Parathyroid adenoma (tissue), 2 donors: ENCODE measurements around the gene ELANE.

Experiments used
- H2AFZ ChIP-seq: fragments of 300-600 bp; sonication (generic); one replicate; pipeline ENCODE4 v1.7.0; 2017; ENCODE audit warnings: antibody characterized with exemption, mild to moderate bottlenecking
- H3K27ac ChIP-seq: fragments of 300-600 bp; sonication (generic); one replicate; pipeline ENCODE4 v1.7.0; 2017
- H3K27me3 ChIP-seq: fragments of 300-600 bp; sonication (generic); one replicate; pipeline ENCODE4 v1.7.0; 2017; ENCODE audit warnings: low read length; ENCODE audit not compliant: control insufficient read depth, insufficient read depth
- H3K36me3 ChIP-seq: fragments of 300-600 bp; sonication (generic); one replicate; pipeline ENCODE4 v1.7.0; 2017; ENCODE audit warnings: low read length; ENCODE audit not compliant: control insufficient read depth, insufficient read depth
- H3K4me1 ChIP-seq: fragments of 300-600 bp; sonication (generic); one replicate; pipeline ENCODE4 v1.7.0; 2017; ENCODE audit warnings: control low read depth
- H3K4me2 ChIP-seq: fragments of 300-600 bp; sonication (generic); one replicate; pipeline ENCODE4 v1.7.0; 2017; ENCODE audit warnings: low read length
- H3K4me3 ChIP-seq: fragments of 300-600 bp; sonication (generic); one replicate; pipeline ENCODE4 v1.7.0; 2017; ENCODE audit warnings: low read depth, low read length
- H3K79me2 ChIP-seq: fragments of 300-600 bp; sonication (generic); one replicate; pipeline ENCODE4 v1.7.0; 2017; ENCODE audit warnings: control low read depth
- H3K9ac ChIP-seq: fragments of 300-600 bp; sonication (generic); one replicate; pipeline ENCODE4 v1.7.0; 2017; ENCODE audit warnings: mild to moderate bottlenecking
- H3K9me3 ChIP-seq: fragments of 300-600 bp; sonication (generic); one replicate; pipeline ENCODE4 v1.7.0; 2017; ENCODE audit warnings: low read length; ENCODE audit not compliant: control insufficient read depth
- TF ChIP-seq, protein P1 (sequence below): fragments of 300-600 bp; sonication (generic); IDR thresholded peaks from one replicate; pipeline ENCODE4 v1.7.0; 2017; ENCODE audit warnings: antibody characterized with exemption, mild to moderate bottlenecking
- donor health status: primary hyperparathyroidism.

Gene ELANE

DNA sequence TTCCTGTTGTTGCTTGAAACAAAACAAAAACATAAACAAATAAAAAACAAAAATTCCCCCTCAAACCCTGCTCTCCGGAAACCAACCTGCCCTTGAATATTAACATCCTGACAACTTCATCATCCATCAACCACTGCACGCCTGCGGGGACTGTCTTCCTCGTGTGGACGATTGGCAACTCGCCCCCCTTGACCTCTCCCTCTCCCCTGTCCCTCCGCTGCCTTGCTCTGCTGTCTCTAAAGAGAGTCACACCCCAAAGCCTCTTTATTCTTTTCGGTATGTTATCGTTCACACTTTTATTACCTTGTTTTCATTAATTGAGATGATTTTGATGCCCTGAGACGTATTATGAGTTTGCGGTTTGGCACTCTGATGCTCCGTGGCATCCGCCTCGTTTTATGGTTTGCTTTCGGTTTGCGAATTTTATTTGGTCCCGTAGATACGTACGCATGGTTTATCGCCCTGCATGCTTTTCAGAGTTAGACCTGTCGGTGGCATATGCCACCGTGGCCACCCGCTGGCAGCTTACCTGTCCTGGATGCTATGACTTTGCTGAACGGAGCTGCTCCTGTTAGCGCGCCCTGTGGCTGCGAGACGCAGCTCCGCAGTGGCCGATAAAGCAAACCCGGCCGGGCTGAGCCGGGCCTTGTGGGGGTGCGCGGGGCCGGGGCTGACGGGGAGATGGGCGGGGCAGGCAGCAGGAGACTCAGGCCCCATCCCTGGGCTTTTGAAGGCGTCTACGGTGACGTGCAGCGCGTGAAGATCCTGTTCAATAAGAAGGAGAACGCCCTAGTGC lies 44.3 kb upstream of the ELANE start:
- H3K9me3 ChIP-seq: no peaks in the 10 kb centered on the region
- H3K4me2 ChIP-seq: no peak overlapping the region
- H3K27ac ChIP-seq: no peak overlapping the region
- H2AFZ ChIP-seq: no peak overlapping the region
- no peak overlapping the region for H3K4me3 ChIP-seq
- no peaks in the 10 kb centered on the region for H3K27me3 ChIP-seq
- peaks cover 7% of the 10 kb centered on the region for H3K4me1 ChIP-seq
- TF ChIP-seq, protein P1, sequence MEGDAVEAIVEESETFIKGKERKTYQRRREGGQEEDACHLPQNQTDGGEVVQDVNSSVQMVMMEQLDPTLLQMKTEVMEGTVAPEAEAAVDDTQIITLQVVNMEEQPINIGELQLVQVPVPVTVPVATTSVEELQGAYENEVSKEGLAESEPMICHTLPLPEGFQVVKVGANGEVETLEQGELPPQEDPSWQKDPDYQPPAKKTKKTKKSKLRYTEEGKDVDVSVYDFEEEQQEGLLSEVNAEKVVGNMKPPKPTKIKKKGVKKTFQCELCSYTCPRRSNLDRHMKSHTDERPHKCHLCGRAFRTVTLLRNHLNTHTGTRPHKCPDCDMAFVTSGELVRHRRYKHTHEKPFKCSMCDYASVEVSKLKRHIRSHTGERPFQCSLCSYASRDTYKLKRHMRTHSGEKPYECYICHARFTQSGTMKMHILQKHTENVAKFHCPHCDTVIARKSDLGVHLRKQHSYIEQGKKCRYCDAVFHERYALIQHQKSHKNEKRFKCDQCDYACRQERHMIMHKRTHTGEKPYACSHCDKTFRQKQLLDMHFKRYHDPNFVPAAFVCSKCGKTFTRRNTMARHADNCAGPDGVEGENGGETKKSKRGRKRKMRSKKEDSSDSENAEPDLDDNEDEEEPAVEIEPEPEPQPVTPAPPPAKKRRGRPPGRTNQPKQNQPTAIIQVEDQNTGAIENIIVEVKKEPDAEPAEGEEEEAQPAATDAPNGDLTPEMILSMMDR: no peak
- peaks cover 49% of the 10 kb centered on the region for H3K79me2 ChIP-seq
- no peak overlapping the region for H3K9ac ChIP-seq
- no peaks in the 10 kb centered on the region for H3K36me3 ChIP-seq

DNA sequence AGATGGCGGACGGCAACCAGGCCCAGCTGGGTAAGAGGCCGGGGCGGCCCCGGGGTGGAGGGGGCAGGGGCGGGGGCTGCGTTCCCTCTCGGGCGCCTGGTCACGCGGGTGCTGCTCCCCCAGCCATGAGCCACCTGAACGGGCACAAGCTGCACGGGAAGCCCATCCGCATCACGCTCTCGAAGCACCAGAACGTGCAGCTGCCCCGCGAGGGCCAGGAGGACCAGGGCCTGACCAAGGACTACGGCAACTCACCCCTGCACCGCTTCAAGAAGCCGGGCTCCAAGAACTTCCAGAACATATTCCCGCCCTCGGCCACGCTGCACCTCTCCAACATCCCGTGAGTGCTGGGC lies 43.7 kb upstream of the ELANE start:
- Histone ChIP-seq H3K4me1 (peaks cover 2% of the 10 kb centered on the region), H3K9ac (no peak overlapping the region), H2AFZ (no peak overlapping the region), H3K4me2 (no peak overlapping the region), H3K79me2 (peaks cover 43% of the 10 kb centered on the region), H3K9me3 (no peaks in the 10 kb centered on the region), H3K27me3 (no peaks in the 10 kb centered on the region), H3K4me3 (no peak overlapping the region), H3K36me3 (no peaks in the 10 kb centered on the region), H3K27ac (no peak overlapping the region)
- TF ChIP-seq, protein P1: no peak

DNA sequence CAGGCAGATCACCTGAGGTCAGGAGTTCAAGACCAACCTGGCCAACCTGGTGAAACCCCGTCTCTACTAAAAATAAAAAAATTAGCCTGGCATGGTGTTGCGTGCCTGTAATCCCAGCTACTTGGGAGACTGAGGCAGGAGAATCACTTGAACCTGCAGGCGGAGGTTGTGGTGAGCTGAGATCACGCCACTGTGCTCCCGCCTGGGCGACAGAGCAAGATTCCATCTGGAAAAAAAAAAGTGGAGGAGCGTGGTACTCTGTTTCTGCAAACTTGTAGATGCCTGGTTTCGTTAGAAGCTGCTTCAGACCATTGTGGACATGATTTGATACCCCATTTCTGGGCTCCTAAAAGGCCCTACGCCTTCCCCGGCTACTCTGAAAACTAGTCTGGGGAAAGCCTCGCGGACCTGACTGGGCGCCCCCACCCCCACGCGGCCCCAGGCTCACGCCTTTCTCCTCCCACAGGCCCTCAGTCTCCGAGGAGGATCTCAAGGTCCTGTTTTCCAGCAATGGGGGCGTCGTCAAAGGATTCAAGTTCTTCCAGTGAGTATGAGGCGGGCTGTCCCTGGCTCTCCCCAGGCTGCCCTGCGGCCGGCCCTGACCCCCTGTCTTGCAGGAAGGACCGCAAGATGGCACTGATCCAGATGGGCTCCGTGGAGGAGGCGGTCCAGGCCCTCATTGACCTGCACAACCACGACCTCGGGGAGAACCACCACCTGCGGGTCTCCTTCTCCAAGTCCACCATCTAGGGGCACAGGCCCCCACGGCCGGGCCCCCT lies 41.8 kb upstream of the ELANE start:
- H3K27me3 ChIP-seq: no peaks in the 10 kb centered on the region
- H3K9ac ChIP-seq: no peak overlapping the region
- H3K4me3 ChIP-seq: no peak overlapping the region
- H2AFZ ChIP-seq: no peak overlapping the region
- H3K36me3 ChIP-seq: no peaks in the 10 kb centered on the region
- TF ChIP-seq, protein P1: no peak
- H3K4me2 ChIP-seq: no peak overlapping the region
- peaks cover 25% of the 10 kb centered on the region for H3K79me2 ChIP-seq
- no peaks in the 10 kb centered on the region for H3K4me1 ChIP-seq
- H3K27ac ChIP-seq: no peak overlapping the region
- H3K9me3 ChIP-seq: no peaks in the 10 kb centered on the region

DNA sequence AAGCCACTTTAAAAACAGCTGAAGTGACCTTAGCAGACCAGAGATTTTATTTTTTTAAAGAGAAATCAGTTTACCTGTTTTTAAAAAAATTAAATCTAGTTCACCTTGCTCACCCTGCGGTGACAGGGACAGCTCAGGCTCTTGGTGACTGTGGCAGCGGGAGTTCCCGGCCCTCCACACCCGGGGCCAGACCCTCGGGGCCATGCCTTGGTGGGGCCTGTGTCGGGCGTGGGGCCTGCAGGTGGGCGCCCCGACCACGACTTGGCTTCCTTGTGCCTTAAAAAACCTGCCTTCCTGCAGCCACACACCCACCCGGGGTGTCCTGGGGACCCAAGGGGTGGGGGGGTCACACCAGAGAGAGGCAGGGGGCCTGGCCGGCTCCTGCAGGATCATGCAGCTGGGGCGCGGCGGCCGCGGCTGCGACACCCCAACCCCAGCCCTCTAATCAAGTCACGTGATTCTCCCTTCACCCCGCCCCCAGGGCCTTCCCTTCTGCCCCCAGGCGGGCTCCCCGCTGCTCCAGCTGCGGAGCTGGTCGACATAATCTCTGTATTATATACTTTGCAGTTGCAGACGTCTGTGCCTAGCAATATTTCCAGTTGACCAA lies 41.1 kb upstream of the ELANE start:
- Histone ChIP-seq H3K27me3 (no peaks in the 10 kb centered on the region), H3K9ac (no peak overlapping the region), H3K9me3 (no peaks in the 10 kb centered on the region), H3K79me2 (peaks cover 17% of the 10 kb centered on the region), H3K4me3 (no peak overlapping the region), H3K36me3 (no peaks in the 10 kb centered on the region), H2AFZ (no peak overlapping the region), H3K4me2 (no peak overlapping the region), H3K27ac (no peak overlapping the region), H3K4me1 (no peaks in the 10 kb centered on the region)
- TF ChIP-seq, protein P1: no peak
